HFFc6 (cell line): ENCODE measurements around the gene ABLIM1. TPM values are rescaled to one million over a fixed set of nuclear protein-coding genes. Genes with fewer than 3 reads are reported as not detected.
A peak's percentile ranks its signal among the peaks of the same experiment; 100 is the strongest.

Experiments
- DNase-seq: peaks from one replicate; pipeline ENCODE4 v3.0.0-alpha.2; 2018
- H3K27ac Mint-ChIP-seq: 2 replicates; pipeline ENCODE4 v1.8.0; 2020; ENCODE audit warnings: mild to moderate bottlenecking, mixed read lengths
- H3K27me3 Mint-ChIP-seq: 2 replicates; pipeline ENCODE4 v1.8.0; 2021; ENCODE audit warnings: mild to moderate bottlenecking, moderate library complexity, mixed read lengths; ENCODE audit not compliant: insufficient read depth
- H3K36me3 Mint-ChIP-seq: 2 replicates; pipeline ENCODE4 v1.8.0; 2021; ENCODE audit warnings: low read depth, mixed read lengths
- H3K4me1 Mint-ChIP-seq: 2 replicates; pipeline ENCODE4 v1.8.0; 2020; ENCODE audit warnings: low read depth, mixed read lengths
- H3K4me3 Mint-ChIP-seq: 2 replicates; pipeline ENCODE4 v1.8.0; 2020; ENCODE audit warnings: mild to moderate bottlenecking, moderate library complexity, mixed read lengths
- H3K9me3 Mint-ChIP-seq: 2 replicates; pipeline ENCODE4 v1.8.0; 2020; ENCODE audit warnings: mild to moderate bottlenecking, mixed read lengths
- CTCF ChIP-seq: fragments of 200-600 bp; sonication (generic); IDR thresholded peaks from 2 replicates; pipeline ENCODE4 v1.5.0; 2021; ENCODE audit warnings: antibody characterized with exemption, mild to moderate bottlenecking
- total RNA-seq, 6 experiments: library from RNA; stranded (reverse); fragmentation: NEBNext Ultra II Directional; extraction: Animal tissue kit (Norgen Biotek cat#: 25700); gene quantifications; 2 replicates in 1 of 6; 3 replicates in 5 of 6; pipeline ENCODE4 v1.2.3, GENCODE V29; 2021

Gene ABLIM1
- total RNA-seq, 6 experiments from 2014 or later = 8.0 to 14.6 (median 8.7) TPM

- Mint-ChIP-seq H3K4me3 (peak overlapping the region; percentile 50; the same call in 1 of the 2 replicates), H3K9me3 (no peaks in the 10 kb centered on the region), H3K4me1 (peaks cover 7% of the 10 kb centered on the region), H3K27me3 (no peaks in the 10 kb centered on the region), H3K36me3 (no peaks in the 10 kb centered on the region), H3K27ac (no peak overlapping the region)
- DNase-seq = no peak
- TF ChIP-seq CTCF = no peak
Measured at GRCh38 chr10:114526504-114527238, 131.4 kb downstream of the ABLIM1 start.

DNA sequence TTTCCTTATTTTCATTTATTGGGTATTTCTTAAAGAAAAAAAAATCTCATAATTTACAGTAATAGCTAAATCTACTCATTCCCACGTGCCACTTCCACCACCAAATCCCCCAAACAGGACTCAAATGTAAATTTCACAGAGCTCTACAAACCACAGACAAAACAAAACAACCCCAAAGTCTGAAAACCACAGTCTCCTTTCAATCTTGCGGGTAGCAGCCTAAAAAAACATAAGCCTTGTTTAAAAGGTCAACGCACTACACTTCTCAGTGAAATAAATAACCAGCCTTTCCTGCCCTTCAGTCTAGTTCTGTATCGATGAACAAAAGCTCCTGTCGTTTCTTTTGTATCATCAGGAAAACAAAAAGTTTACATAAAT is 132.0 kb downstream of the ABLIM1 start:
- Mint-ChIP-seq H3K36me3 (no peaks in the 10 kb centered on the region), H3K9me3 (no peaks in the 10 kb centered on the region), H3K27me3 (no peaks in the 10 kb centered on the region), H3K27ac (no peak overlapping the region), H3K4me3 (no peak overlapping the region), H3K4me1 (peaks cover 8% of the 10 kb centered on the region)
- no peak for TF ChIP-seq CTCF
- DNase-seq = no peak

GRCh38 chr10:114525368-114525949 is 132.6 kb downstream of the ABLIM1 start:
- no peak overlapping the region for H3K27ac Mint-ChIP-seq
- no peaks in the 10 kb centered on the region for H3K9me3 Mint-ChIP-seq
- no peak for DNase-seq
- H3K27me3 Mint-ChIP-seq = no peaks in the 10 kb centered on the region
- no peak for TF ChIP-seq CTCF
- no peak overlapping the region for H3K4me3 Mint-ChIP-seq
- peaks cover 1% of the 10 kb centered on the region; the same call in 1 of the 2 replicates for H3K36me3 Mint-ChIP-seq
- peaks cover 10% of the 10 kb centered on the region for H3K4me1 Mint-ChIP-seq

DNA sequence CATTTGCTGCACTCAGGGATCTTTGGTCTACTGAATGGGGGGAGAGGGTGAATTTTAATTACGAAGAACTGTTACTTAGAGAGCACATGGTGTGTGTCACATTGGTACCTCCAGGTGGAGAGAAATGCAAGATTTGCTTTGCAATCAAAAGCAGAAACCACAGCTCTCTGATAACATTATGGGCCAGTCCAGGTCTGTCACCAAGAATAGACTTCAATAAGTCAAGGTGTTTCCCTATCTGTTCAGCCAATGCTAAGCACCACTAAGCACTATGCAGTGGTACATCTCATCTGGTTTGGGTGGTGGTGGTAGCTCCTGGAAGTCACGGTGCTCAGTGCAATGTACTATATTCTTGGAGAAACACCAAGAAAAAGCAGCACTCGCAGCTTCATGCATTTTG is 134.2 kb downstream of the ABLIM1 start:
- no peak for TF ChIP-seq CTCF
- Mint-ChIP-seq H3K27me3 (no peaks in the 10 kb centered on the region), H3K9me3 (no peaks in the 10 kb centered on the region), H3K27ac (no peak overlapping the region), H3K36me3 (peaks cover 4% of the 10 kb centered on the region; the same call in 1 of the 2 replicates), H3K4me1 (peaks cover 26% of the 10 kb centered on the region), H3K4me3 (no peak overlapping the region)
- no peak for DNase-seq

GRCh38 chr10:114521255-114521654 is 136.8 kb downstream of the ABLIM1 start:
- Mint-ChIP-seq H3K4me3 (no peak overlapping the region), H3K9me3 (no peaks in the 10 kb centered on the region), H3K27me3 (peaks cover 3% of the 10 kb centered on the region; the same call in 1 of the 2 replicates), H3K36me3 (peaks cover 4% of the 10 kb centered on the region; the same call in 1 of the 2 replicates), H3K4me1 (peaks cover 38% of the 10 kb centered on the region), H3K27ac (no peak overlapping the region)
- no peak for DNase-seq
- TF ChIP-seq CTCF = no peak
